ENCODE results near the gene OTUD3. TPM values are rescaled to one million over a fixed set of nuclear protein-coding genes. Genes with fewer than 3 reads are reported as not detected.
"Not testable (repeated sequence)": the region's sequence is repeated elsewhere in the genome, so short reads cannot be mapped to it uniquely, and the experiment has no call there.

Gene OTUD3
- total and polyA plus RNA-seq, 11 donors, result 1.8 to 6.3 (median 4.0) TPM

GRCh38 chr1:19864570-19865160 is 17.5 kb upstream of the OTUD3 start:
- Histone ChIP-seq H3K4me1 (no peaks in the 10 kb centered on the region), H3K27me3 (peaks cover 0 to 43% (median 10%) of the 10 kb centered on the region in 9 donors), H3K27ac (no peak overlapping the region), H3K36me3 (no peaks in the 10 kb centered on the region), H3K4me3 (no peak overlapping the region), H3K9me3 (peaks cover 0 to 18% (median 0%) of the 10 kb centered on the region in 12 donors)
- ATAC-seq, result no peak
- no peak for DNase-seq
- 63 to 81% (median 69%) methylated on average over 1 of the region's 1 CpG for WGBS, 4 donors
- no peak for TF ChIP-seq CTCF (IDR thresholded peaks at IDR 0.05)
- no peak for TF ChIP-seq POLR2A (IDR thresholded peaks at IDR 0.05)
- intact Hi-C loops (cut with DNase I), result no loop called here

GRCh38 chr1:19866029-19866428 is 16.2 kb upstream of the OTUD3 start:
- intact Hi-C loops (cut with DNase I), result no loop called here
- Histone ChIP-seq H3K4me1 (no peaks in the 10 kb centered on the region), H3K4me3 (no peak overlapping the region), H3K36me3 (no peaks in the 10 kb centered on the region), H3K27ac (no peak overlapping the region), H3K27me3 (peaks cover 0 to 39% (median 9%) of the 10 kb centered on the region in 9 donors), H3K9me3 (peaks cover 0 to 18% (median 0%) of the 10 kb centered on the region in 12 donors)
- no peak for TF ChIP-seq POLR2A (IDR thresholded peaks at IDR 0.05)
- TF ChIP-seq CTCF (IDR thresholded peaks at IDR 0.05), result no peak
- no peak for DNase-seq
- no peak for ATAC-seq
- WGBS, 4 donors, result 66 to 85% (median 71%) methylated on average over 1 of the region's 1 CpG

GRCh38 chr1:19866758-19867157 is 15.4 kb upstream of the OTUD3 start:
- WGBS, 4 donors, result 25 to 54% (median 44%) methylated on average over 1 of the region's 1 CpG
- H3K27ac ChIP-seq, result no peak overlapping the region
- ATAC-seq, result no peak
- intact Hi-C loops (cut with DNase I), result no loop called here
- DNase-seq, result no peak
- no peaks in the 10 kb centered on the region for H3K36me3 ChIP-seq
- no peaks in the 10 kb centered on the region for H3K4me1 ChIP-seq
- no peak overlapping the region for H3K4me3 ChIP-seq
- TF ChIP-seq CTCF (IDR thresholded peaks at IDR 0.05) (no peak), POLR2A (IDR thresholded peaks at IDR 0.05) (no peak)
- H3K27me3 ChIP-seq, result peaks cover 0 to 39% (median 9%) of the 10 kb centered on the region in 9 donors
- peaks cover 0 to 18% (median 0%) of the 10 kb centered on the region in 12 donors for H3K9me3 ChIP-seq

- intact Hi-C loops (cut with DNase I); DNase-seq; H3K27ac ChIP-seq: not testable (repeated sequence)
These were observed 13.6 kb upstream of the OTUD3 start for GRCh38 chr1:19868575-19868974.

GRCh38 chr1:19869453-19869852 is 12.7 kb upstream of the OTUD3 start:
- intact Hi-C loops (cut with DNase I); H3K4me1 ChIP-seq; ATAC-seq; H3K36me3 ChIP-seq; DNase-seq; H3K27ac ChIP-seq; H3K4me3 ChIP-seq: not testable (repeated sequence)
- H3K9me3 ChIP-seq, result peaks cover 0 to 12% (median 0%) of the 10 kb centered on the region in 12 donors
- H3K27me3 ChIP-seq, result peaks cover 0 to 44% (median 9%) of the 10 kb centered on the region in 9 donors
- 72 to 88% (median 83%) methylated on average over 2 of the region's 2 CpGs for WGBS, 4 donors

More at GRCh38 chr1:19868575-19868974, 13.6 kb upstream of the OTUD3 start:
- Histone ChIP-seq H3K27me3 (peaks cover 0 to 42% (median 9%) of the 10 kb centered on the region in 9 donors), H3K9me3 (peaks cover 0 to 12% (median 0%) of the 10 kb centered on the region in 12 donors)
- ATAC-seq, H3K4me3 ChIP-seq, H3K4me1 ChIP-seq, H3K36me3 ChIP-seq: not testable (repeated sequence)
- WGBS, 4 donors, result 38 to 62% (median 50%) methylated on average over 4 of the region's 4 CpGs
